WI38 (cell line): ENCODE data around the gene RFC2.
"Not testable (repeated sequence)": the region's sequence is repeated elsewhere in the genome, so short reads cannot be mapped to it uniquely, and the experiment has no call there.

ENCODE experiments used
- H3K4me3 ChIP-seq: 2 replicates; pipeline ENCODE4 v1.5.1; 2011; ENCODE audit warnings: low read depth, mild to moderate bottlenecking, control low read depth, low read length
- TF ChIP-seq, protein P1 (sequence below): IDR thresholded peaks from 2 replicates; pipeline ENCODE4 v1.5.1; 2012; ENCODE audit warnings: low read depth, mild to moderate bottlenecking, control low read depth, low read length

The RFC2 gene

DNA sequence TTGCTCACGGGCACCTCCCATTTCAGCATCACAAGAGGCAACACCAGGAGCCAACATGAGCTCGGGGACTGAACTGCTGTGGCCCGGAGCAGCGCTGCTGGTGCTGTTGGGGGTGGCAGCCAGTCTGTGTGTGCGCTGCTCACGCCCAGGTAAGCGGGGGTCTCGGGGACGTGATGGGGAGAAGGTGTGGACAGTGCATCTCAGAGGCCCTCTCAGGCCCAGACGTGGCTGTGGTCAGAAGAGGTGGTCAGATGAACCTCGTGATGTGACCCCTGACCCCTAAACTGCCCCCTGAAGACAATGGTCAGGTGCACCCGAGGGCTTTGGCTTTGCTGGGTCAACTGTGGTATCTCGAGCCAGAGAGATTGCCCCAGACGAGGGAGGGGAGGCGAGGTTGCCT lies 38.3 kb downstream of the RFC2 start:
- TF ChIP-seq, protein P1, sequence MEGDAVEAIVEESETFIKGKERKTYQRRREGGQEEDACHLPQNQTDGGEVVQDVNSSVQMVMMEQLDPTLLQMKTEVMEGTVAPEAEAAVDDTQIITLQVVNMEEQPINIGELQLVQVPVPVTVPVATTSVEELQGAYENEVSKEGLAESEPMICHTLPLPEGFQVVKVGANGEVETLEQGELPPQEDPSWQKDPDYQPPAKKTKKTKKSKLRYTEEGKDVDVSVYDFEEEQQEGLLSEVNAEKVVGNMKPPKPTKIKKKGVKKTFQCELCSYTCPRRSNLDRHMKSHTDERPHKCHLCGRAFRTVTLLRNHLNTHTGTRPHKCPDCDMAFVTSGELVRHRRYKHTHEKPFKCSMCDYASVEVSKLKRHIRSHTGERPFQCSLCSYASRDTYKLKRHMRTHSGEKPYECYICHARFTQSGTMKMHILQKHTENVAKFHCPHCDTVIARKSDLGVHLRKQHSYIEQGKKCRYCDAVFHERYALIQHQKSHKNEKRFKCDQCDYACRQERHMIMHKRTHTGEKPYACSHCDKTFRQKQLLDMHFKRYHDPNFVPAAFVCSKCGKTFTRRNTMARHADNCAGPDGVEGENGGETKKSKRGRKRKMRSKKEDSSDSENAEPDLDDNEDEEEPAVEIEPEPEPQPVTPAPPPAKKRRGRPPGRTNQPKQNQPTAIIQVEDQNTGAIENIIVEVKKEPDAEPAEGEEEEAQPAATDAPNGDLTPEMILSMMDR = no peak
- no peak overlapping the region for H3K4me3 ChIP-seq

DNA sequence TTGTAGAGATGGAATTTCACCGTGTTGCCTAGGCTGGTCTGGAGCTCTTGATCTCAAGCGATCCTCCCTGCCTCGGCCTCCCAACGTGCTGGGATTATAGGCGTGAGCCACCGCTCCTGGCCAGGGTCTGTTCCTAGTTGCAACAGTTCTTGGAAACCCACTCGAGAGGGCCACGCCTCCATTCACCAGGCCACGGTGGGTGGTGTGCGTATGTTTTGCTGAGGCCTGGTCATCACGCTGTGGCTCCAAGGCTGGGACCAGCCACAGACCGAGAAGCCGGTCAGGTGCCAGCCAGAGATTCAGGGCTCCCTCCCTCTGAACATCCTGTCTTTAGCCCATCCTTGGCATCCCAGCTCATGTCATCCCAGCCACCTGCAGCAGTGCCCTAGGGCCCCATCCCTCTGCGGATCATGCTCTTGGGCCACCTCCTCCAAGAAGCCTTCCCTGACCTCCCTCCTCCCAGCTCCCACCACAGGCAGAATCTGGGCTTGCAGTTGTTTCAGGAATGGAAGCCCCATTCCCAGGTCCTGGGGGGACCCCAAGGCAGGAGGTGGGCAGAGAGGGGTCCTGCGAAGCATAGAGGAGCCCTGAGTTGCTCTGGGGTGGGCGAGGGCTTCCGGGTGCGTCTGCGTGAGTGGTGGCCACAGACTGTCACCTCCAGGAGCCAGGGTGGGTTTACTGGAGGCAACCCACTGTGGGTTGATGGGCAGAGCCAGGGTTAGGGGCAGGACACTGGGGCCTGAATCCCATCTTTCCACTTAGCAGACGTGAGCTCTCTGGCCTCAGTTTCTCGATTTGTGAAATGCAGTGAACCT lies 39.2 kb downstream of the RFC2 start:
- TF ChIP-seq, protein P1 = no peak
- H3K4me3 ChIP-seq = no peak overlapping the region

DNA sequence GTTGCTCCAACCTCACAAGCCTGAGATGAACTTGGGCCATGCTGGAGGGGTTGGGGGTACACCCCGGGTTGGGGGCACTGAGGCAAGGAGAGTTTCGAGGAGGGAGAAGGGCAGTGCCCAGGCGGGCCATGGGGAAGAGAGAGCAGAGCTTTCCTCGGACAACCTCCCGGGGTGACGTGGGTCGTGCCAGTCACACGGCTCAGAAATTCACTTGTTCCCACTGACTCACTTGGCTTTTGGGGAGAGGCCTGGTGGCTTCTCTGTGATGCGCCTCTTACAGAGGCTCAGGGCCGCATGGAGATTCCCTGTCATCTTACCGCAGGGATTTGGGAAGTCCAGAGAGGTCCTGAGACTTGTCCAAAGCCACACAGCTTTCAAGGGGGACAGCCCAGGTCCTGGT lies 41.5 kb downstream of the RFC2 start:
- no peak overlapping the region for H3K4me3 ChIP-seq
- TF ChIP-seq, protein P1 = no peak

DNA sequence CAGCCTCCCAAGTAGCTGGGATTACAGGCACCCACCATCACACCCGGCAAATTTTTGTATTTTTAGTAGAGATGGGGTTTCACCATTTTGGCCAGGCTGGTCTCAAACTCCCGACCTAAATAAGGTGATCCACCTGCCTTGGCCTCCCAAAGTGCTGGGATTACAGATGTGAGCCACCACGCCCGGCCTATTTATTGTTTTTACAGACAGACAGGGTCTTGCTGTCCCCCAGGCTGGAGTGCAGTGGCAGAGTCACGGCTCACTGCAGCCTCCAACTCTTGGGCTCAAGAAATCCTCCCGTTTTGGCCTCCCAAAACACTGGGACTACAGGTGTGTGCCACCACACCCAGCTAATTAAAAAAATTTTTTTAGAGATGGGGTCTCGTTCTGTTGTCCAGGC lies 46.0 kb downstream of the RFC2 start:
- not testable (repeated sequence) for H3K4me3 ChIP-seq

DNA sequence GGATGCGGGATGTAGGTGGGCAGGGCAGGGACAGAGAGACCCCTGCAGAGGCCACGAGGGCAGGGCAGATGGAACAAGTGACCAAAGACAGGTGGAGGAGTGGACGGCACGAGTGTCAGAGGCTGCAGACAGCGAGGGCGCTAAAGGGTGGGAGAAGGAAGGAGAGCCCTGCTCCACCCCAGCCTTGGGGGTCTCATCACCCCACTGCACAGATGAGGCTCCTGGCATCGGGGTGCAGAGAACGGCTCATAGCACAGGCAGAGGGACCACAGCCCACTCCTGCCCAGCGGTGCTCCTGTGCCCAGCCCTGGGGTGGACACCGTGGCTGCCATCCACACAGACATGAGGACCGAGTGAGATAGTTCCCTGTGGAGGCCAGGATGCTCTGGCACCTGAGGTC lies 46.6 kb downstream of the RFC2 start:
- TF ChIP-seq, protein P1 = no peak
- no peak overlapping the region for H3K4me3 ChIP-seq

DNA sequence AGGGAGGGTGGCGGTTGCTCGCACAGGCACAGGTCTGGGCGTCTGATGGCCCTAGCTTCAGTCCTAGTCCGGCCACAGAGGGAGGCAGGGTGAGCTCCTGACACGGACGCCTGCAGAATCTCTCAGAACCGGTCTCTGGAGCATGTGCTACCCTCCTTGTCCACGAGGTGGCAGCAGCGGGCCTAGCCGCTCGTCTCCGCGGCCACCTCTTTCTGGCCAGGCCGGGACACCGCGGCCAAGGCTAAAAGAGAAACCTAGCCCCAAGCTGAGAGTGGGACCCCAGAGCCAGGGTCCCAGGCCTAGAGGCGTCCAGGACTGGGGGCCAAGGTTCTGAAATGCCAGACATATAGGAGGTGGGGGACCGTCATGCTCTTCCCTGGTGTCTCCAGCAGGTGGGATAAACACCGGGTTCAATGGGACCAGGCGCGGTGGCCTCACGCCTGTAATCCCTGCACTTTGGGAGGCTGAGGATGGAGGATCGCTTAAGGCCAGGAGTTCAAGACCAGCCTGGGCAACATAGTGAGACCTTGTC lies 47.5 kb downstream of the RFC2 start:
- H3K4me3 ChIP-seq = no peak overlapping the region
- TF ChIP-seq, protein P1 = peak; percentile 89

DNA sequence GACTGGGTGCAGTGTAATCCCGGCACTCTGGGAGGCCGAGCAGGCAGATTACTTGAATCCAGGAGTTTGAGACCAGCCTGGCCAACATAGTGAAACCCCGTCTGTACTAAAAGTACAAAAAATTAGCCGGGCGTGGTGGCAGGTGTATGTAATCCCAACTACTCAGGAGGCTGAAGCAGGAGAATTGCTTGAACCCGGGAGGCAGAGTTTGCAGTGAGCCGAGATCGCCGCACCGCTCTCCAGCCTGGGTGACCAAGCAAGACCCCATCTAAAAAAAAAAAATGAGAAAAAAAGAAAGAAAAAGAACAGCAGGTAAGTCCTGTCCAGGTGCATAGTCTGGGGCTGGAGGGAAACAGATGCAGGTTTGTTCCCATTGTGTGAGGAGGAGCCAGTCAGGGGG lies 48.1 kb downstream of the RFC2 start:
- H3K4me3 ChIP-seq = not testable (repeated sequence)

DNA sequence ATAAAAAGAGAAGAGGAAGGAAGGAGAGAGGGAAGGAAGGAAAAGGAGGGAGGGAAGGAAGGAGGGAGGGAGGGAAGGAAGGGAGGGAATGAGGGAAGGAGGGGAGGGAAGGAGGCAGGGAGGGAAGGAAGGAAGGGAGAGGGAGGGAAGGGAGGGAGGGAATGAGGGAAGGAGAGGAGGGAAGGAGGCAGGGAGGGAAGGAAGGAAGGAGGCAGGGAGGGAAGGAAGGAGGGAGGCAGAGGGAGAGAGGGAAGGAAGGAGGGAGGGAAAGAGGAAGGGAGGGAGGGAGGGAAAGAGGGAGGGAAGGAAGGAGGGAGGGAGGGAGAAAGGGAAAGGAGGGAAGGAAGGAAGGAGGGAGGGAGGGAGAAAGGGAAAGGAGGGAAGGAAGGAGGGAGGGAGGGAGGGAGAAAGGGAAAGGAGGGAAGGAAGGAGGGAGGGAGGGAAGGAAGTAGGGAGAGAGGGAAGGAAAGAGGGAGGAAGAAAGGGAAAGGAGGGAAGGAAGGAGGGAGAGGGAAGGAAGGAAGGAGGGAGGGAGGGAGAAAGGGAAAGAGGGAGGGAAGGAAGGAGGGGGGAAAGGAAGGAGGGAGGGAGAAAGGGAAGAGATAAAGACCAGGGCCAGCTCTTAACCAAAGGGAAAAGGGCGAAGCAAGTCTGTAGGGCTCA lies 50.1 kb downstream of the RFC2 start:
- H3K4me3 ChIP-seq = no peak overlapping the region
- TF ChIP-seq, protein P1 = no peak
